Activated CD8-positive, alpha-beta memory T cell treated with anti-CD3 and anti-CD28 coated beads, Interleukin-2, amount 10 ng/mL, durations not matched to agents 7 days and 5 days (primary cell): ENCODE data around the gene EXOC4. TPM values are rescaled to one million over a fixed set of nuclear protein-coding genes. Genes with fewer than 3 reads are reported as not detected.

Experiments used
- ATAC-seq: fragments of 150-1000 bp; cut with Tn5 transposase; one replicate; pipeline ENCODE4 v1.10.0; 2021; ENCODE audit warnings: moderate library complexity
- CTCF ChIA-PET: fragments of 350-600 bp; sonication (Branson Sonifier 250); formaldehyde crosslinking; loops from one replicate; lab custom pipeline; 2021; ENCODE audit warnings: antibody characterized with exemption; lab: Charles Lee
- DNase-seq: peaks from one replicate; pipeline ENCODE4 v3.0.0-alpha.2; 2020
- H3K27ac Mint-ChIP-seq: one replicate; pipeline ENCODE4 v1.8.0; 2021; ENCODE audit warnings: mild to moderate bottlenecking, mixed read lengths
- H3K27me3 Mint-ChIP-seq: one replicate; pipeline ENCODE4 v1.8.0; 2021; ENCODE audit warnings: mixed read lengths
- H3K36me3 Mint-ChIP-seq: one replicate; pipeline ENCODE4 v1.8.0; 2021; ENCODE audit warnings: mild to moderate bottlenecking, mixed read lengths
- H3K4me1 Mint-ChIP-seq: one replicate; pipeline ENCODE4 v1.8.0; 2021; ENCODE audit warnings: mixed read lengths
- H3K4me3 Mint-ChIP-seq: one replicate; pipeline ENCODE4 v1.8.0; 2021; ENCODE audit warnings: mild to moderate bottlenecking, moderate library complexity, mixed read lengths
- H3K9me3 Mint-ChIP-seq: one replicate; pipeline ENCODE4 v1.8.0; 2022; ENCODE audit warnings: low read depth, mixed read lengths
- total RNA-seq, 2 experiments: library from RNA; stranded (reverse); gene quantifications; one replicate each; pipeline ENCODE4 v1.2.3, GENCODE V29; 2021

EXOC4 gene
- total RNA-seq, 2 experiments from 2014 or later = 68.6 to 88.3 TPM

GRCh38 chr7:133650069-133650468 lies 397.2 kb downstream of the EXOC4 start:
- Mint-ChIP-seq H3K36me3 (no peaks in the 10 kb centered on the region), H3K27me3 (no peaks in the 10 kb centered on the region), H3K4me1 (no peaks in the 10 kb centered on the region), H3K9me3 (no peaks in the 10 kb centered on the region), H3K4me3 (no peak overlapping the region), H3K27ac (no peak overlapping the region)
- DNase-seq = no peak
- no peak for ATAC-seq
- CTCF ChIA-PET = interaction anchor here (1.2 kb wide), 1 partner anchor 11 kb away, joined by 3 read pairs; no protein-coding TSS in a partner anchor

- DNase-seq (no peak), ATAC-seq (no peak)
- no peaks in the 10 kb centered on the region for H3K9me3 Mint-ChIP-seq
- H3K4me1 Mint-ChIP-seq = no peaks in the 10 kb centered on the region
- CTCF ChIA-PET = interaction anchor here (1.2 kb wide), 1 partner anchor 11 kb away, joined by 3 read pairs; no protein-coding TSS in a partner anchor
- H3K4me3 Mint-ChIP-seq = no peak overlapping the region
- H3K36me3 Mint-ChIP-seq = no peaks in the 10 kb centered on the region
- no peaks in the 10 kb centered on the region for H3K27me3 Mint-ChIP-seq
- H3K27ac Mint-ChIP-seq = no peak overlapping the region
Observed at GRCh38 chr7:133650487-133651300, 397.8 kb downstream of the EXOC4 start.

- DNase-seq (no peak), ATAC-seq (no peak)
- Mint-ChIP-seq H3K36me3 (no peaks in the 10 kb centered on the region), H3K27ac (no peak overlapping the region), H3K4me1 (no peaks in the 10 kb centered on the region), H3K4me3 (no peak overlapping the region), H3K27me3 (no peaks in the 10 kb centered on the region), H3K9me3 (no peaks in the 10 kb centered on the region)
- CTCF ChIA-PET = no interaction called here
Observed at GRCh38 chr7:133652547-133652946, 399.7 kb downstream of the EXOC4 start.

GRCh38 chr7:133654547-133654946 lies 401.7 kb downstream of the EXOC4 start:
- no peak for DNase-seq
- Mint-ChIP-seq H3K27ac (no peak overlapping the region), H3K4me3 (no peak overlapping the region), H3K4me1 (no peaks in the 10 kb centered on the region), H3K9me3 (no peaks in the 10 kb centered on the region), H3K27me3 (no peaks in the 10 kb centered on the region), H3K36me3 (no peaks in the 10 kb centered on the region)
- ATAC-seq = no peak
- CTCF ChIA-PET = no interaction called here

- no peak for ATAC-seq
- H3K9me3 Mint-ChIP-seq = no peaks in the 10 kb centered on the region
- peaks cover 5% of the 10 kb centered on the region for H3K36me3 Mint-ChIP-seq
Observed at GRCh38 chr7:133662276-133662675, 409.4 kb downstream of the EXOC4 start.

GRCh38 chr7:133662830-133663229 lies 410.0 kb downstream of the EXOC4 start:
- H3K36me3 Mint-ChIP-seq = peaks cover 5% of the 10 kb centered on the region
- no peaks in the 10 kb centered on the region for H3K27me3 Mint-ChIP-seq
- no peak overlapping the region for H3K27ac Mint-ChIP-seq
- no peak for ATAC-seq
- H3K4me3 Mint-ChIP-seq = no peak overlapping the region
- CTCF ChIA-PET = no interaction called here
- H3K4me1 Mint-ChIP-seq = peaks cover 3% of the 10 kb centered on the region
- DNase-seq = no peak
- no peaks in the 10 kb centered on the region for H3K9me3 Mint-ChIP-seq

More at GRCh38 chr7:133662276-133662675, 409.4 kb downstream of the EXOC4 start:
- Mint-ChIP-seq H3K4me3 (no peak overlapping the region), H3K27ac (no peak overlapping the region), H3K4me1 (peaks cover 3% of the 10 kb centered on the region), H3K27me3 (no peaks in the 10 kb centered on the region)
- CTCF ChIA-PET = no interaction called here
- DNase-seq = no peak

GRCh38 chr7:133664528-133664927 lies 411.6 kb downstream of the EXOC4 start:
- ATAC-seq = no peak
- Mint-ChIP-seq H3K27me3 (no peaks in the 10 kb centered on the region), H3K4me3 (no peak overlapping the region), H3K27ac (no peak overlapping the region), H3K36me3 (peaks cover 6% of the 10 kb centered on the region), H3K9me3 (no peaks in the 10 kb centered on the region), H3K4me1 (peaks cover 3% of the 10 kb centered on the region)
- no peak for DNase-seq
- CTCF ChIA-PET = no interaction called here

GRCh38 chr7:133668296-133669060 lies 415.6 kb downstream of the EXOC4 start:
- Mint-ChIP-seq H3K4me3 (no peak overlapping the region), H3K9me3 (no peaks in the 10 kb centered on the region), H3K4me1 (no peaks in the 10 kb centered on the region), H3K27ac (no peak overlapping the region), H3K36me3 (peaks cover 4% of the 10 kb centered on the region), H3K27me3 (no peaks in the 10 kb centered on the region)
- CTCF ChIA-PET = no interaction called here
- DNase-seq (no peak), ATAC-seq (no peak)

- Mint-ChIP-seq H3K4me3 (no peak overlapping the region), H3K4me1 (no peaks in the 10 kb centered on the region), H3K36me3 (peaks cover 2% of the 10 kb centered on the region), H3K27ac (no peak overlapping the region), H3K27me3 (no peaks in the 10 kb centered on the region), H3K9me3 (no peaks in the 10 kb centered on the region)
- ATAC-seq (no peak), DNase-seq (no peak)
- CTCF ChIA-PET = no interaction called here
Observed at GRCh38 chr7:133669061-133669455, 416.2 kb downstream of the EXOC4 start.

- Mint-ChIP-seq H3K4me3 (no peak overlapping the region), H3K27ac (no peak overlapping the region), H3K9me3 (no peaks in the 10 kb centered on the region), H3K4me1 (no peaks in the 10 kb centered on the region), H3K36me3 (peaks cover 2% of the 10 kb centered on the region), H3K27me3 (no peaks in the 10 kb centered on the region)
- CTCF ChIA-PET = no interaction called here
- DNase-seq (no peak), ATAC-seq (no peak)
Observed at GRCh38 chr7:133670250-133670649, 417.4 kb downstream of the EXOC4 start.

GRCh38 chr7:133672866-133673265 lies 420.0 kb downstream of the EXOC4 start:
- ATAC-seq = no peak
- peaks cover under 1% of the 10 kb centered on the region for H3K36me3 Mint-ChIP-seq

GRCh38 chr7:133674079-133674763 lies 421.3 kb downstream of the EXOC4 start:
- DNase-seq (no peak), ATAC-seq (no peak)
- no peaks in the 10 kb centered on the region for H3K27me3 Mint-ChIP-seq
- no peaks in the 10 kb centered on the region for H3K9me3 Mint-ChIP-seq
- CTCF ChIA-PET = no interaction called here
- no peak overlapping the region for H3K27ac Mint-ChIP-seq
- H3K4me1 Mint-ChIP-seq = no peaks in the 10 kb centered on the region
- H3K36me3 Mint-ChIP-seq = no peaks in the 10 kb centered on the region
- no peak overlapping the region for H3K4me3 Mint-ChIP-seq

More at GRCh38 chr7:133672866-133673265, 420.0 kb downstream of the EXOC4 start:
- Mint-ChIP-seq H3K27me3 (no peaks in the 10 kb centered on the region), H3K4me3 (no peak overlapping the region), H3K27ac (no peak overlapping the region), H3K9me3 (no peaks in the 10 kb centered on the region), H3K4me1 (no peaks in the 10 kb centered on the region)
- CTCF ChIA-PET = no interaction called here
- DNase-seq = no peak

GRCh38 chr7:133675510-133676218 lies 422.8 kb downstream of the EXOC4 start:
- H3K27ac Mint-ChIP-seq = no peak overlapping the region
- CTCF ChIA-PET = no interaction called here
- ATAC-seq (no peak), DNase-seq (no peak)
- H3K4me3 Mint-ChIP-seq = no peak overlapping the region
- H3K36me3 Mint-ChIP-seq = no peaks in the 10 kb centered on the region
- H3K9me3 Mint-ChIP-seq = no peaks in the 10 kb centered on the region
- H3K27me3 Mint-ChIP-seq = no peaks in the 10 kb centered on the region
- no peaks in the 10 kb centered on the region for H3K4me1 Mint-ChIP-seq
